BLaER1 treated with 17β-estradiol and CSF1 and Interleukin-3, amounts not matched to agents 10 nM and 100 nM (cell line): Measurements from ENCODE around the gene SLC37A1.

Source experiments
- H3K27ac ChIP-seq, 11 experiments: shearing (Covaris generic); formaldehyde crosslinking; 2 replicates each; pipeline ENCODE4 v1.8.1; 2022
- H3K27me3 ChIP-seq, 11 experiments: shearing (Covaris generic); formaldehyde crosslinking; 2 replicates each; pipeline ENCODE4 v1.8.1; 2022
- H3K36me3 ChIP-seq, 11 experiments: shearing (Covaris generic); formaldehyde crosslinking; 2 replicates each; pipeline ENCODE4 v1.8.1; 2022
- H3K4me1 ChIP-seq, 10 experiments: shearing (Covaris generic); formaldehyde crosslinking; 2 replicates each; pipeline ENCODE4 v1.8.1; 2022
- H3K4me2 ChIP-seq, 11 experiments: shearing (Covaris generic); formaldehyde crosslinking; 2 replicates each; pipeline ENCODE4 v1.8.1; 2022
- H3K4me3 ChIP-seq, 10 experiments: shearing (Covaris generic); formaldehyde crosslinking; 2 replicates each; pipeline ENCODE4 v1.8.1; 2022
- H3K9ac ChIP-seq, 11 experiments: shearing (Covaris generic); formaldehyde crosslinking; 2 replicates each; pipeline ENCODE4 v1.8.1; 2022
- H3K9me3 ChIP-seq, 11 experiments: shearing (Covaris generic); formaldehyde crosslinking; replicated peaks in 1 of 11; 2 replicates each; pipeline ENCODE4 v1.8.1; 2022
- H4K20me1 ChIP-seq, 11 experiments: shearing (Covaris generic); formaldehyde crosslinking; 2 replicates each; pipeline ENCODE4 v1.8.1; 2022
- Cebpa-rat ChIP-seq, 11 experiments: shearing (Covaris generic); IDR thresholded peaks; 2 replicates each; pipeline ENCODE4 v1.8.1; 2022

Gene SLC37A1

DNA sequence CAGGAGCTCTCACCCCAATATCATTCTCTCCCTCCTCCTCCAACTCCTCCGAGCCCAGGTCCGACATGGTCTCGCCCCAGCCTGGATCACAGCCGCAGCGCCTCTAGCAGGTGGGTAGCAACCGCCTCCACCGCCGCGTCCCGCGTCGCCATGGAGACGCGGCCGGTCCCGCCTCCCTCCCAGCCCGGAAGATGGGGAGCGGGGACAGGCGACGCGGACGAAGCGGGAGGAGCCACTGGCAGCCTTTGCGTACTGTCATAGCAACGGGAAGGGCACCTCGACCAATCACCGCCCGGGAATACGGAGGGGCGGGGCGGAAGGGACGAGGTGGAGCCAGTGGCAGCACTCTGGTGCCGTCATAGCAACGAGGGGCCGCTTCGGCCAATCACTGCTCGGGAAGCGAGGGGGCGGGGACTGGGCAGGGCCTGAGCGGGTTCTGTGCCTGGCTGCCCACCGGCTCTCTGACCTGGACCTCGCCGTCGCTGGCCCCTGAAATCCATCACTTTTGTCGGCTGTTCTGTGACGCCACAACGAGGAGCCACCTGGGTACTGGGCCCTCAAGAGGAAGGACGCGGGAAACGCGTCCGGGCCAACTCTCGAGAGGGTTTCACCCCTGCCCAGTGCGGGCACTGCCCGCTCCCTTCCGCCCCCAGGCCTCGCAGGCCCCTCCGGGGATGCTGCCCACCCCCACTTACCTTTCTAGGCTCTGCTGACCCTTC lies 17.4 kb upstream of the SLC37A1 start, which contains the start of gene RSPH1:
TSS of gene RSPH1 (minus strand) at position 105 of the 719 bp plus-strand sequence. CDS start at position 67, 38 bp downstream.
- Histone ChIP-seq H3K27me3 (peaks cover 0 to 8% (median 0%) of the 10 kb centered on the region in 11 experiments; a peak in 1 of 22 replicates), H3K9ac (peak within 1 kb of the TSS; percentile 60 to 82 (median 78)), H3K4me1 (peaks cover 4 to 24% (median 19%) of the 10 kb centered on the region in 10 experiments; a peak in 19 of 20 replicates), H3K36me3 (no peaks in the 10 kb centered on the region), H3K4me2 (peak within 1 kb of the TSS; percentile 85 to 99 (median 95)), H3K9me3 (no peaks in the 10 kb centered on the region), H4K20me1 (peaks cover 0 to 3% (median 0%) of the 10 kb centered on the region in 11 experiments; a peak in 1 of 22 replicates), H3K4me3 (peak within 1 kb of the TSS; percentile 62 to 76 (median 65)), H3K27ac (peak within 1 kb of the TSS; percentile 42 to 74 (median 59); a peak in 21 of 22 replicates)
- TF ChIP-seq Cebpa-rat (IDR thresholded peaks at IDR 0.05) = no peak

DNA sequence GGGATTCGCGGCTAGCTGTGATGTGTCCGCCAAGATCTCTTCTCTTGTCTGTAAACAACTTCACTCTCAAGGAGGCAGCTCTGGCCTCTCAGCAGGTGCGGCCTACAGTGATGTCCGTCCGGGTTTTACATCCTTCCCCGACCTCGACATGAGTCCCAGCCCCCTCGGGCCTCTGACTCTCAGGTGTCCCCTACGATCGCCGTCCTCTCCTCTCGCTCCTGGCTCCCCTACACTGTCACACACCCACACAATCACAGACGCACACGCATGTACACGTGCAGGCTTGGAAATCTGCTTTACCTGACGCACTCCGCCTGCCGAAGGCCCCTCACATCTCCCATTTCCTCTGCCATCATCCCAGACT lies 16.8 kb upstream of the SLC37A1 start:
- H3K27ac ChIP-seq = peak overlapping the region; percentile 42 to 74 (median 59); a peak in 21 of 22 replicates
- TF ChIP-seq Cebpa-rat (IDR thresholded peaks at IDR 0.05) = no peak

DNA sequence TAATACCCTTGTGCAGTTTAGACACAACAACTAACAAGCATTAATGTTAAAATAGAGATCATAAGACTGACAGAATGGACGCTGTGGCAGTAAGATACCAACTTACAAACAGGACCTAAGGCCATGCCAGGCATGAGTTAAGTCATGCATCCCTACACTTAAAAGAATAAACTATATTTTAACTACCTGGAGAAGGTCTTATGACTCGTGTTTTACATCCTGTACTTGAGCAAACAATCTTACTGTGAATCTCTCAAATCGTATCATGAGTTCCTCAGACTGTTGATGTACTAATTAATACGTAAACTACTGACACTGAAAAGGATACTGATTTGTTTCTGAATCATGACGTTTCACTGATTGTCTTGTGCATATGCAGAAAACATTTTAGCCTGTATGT lies 15.6 kb upstream of the SLC37A1 start:
- Histone ChIP-seq H3K9ac (no peak overlapping the region), H3K4me1 (peaks cover 5 to 16% (median 14%) of the 10 kb centered on the region in 10 experiments), H3K4me2 (no peak overlapping the region), H3K27ac (no peak overlapping the region), H3K9me3 (no peaks in the 10 kb centered on the region), H4K20me1 (peaks cover 0 to 3% (median 0%) of the 10 kb centered on the region in 11 experiments; a peak in 1 of 22 replicates), H3K27me3 (no peaks in the 10 kb centered on the region; a peak in 1 of 22 replicates), H3K4me3 (no peak overlapping the region), H3K36me3 (no peaks in the 10 kb centered on the region)
- no peak for TF ChIP-seq Cebpa-rat (IDR thresholded peaks at IDR 0.05)

More for the DNA sequence above, 16.8 kb upstream of the SLC37A1 start:
- Histone ChIP-seq H3K4me1 (peaks cover 4 to 23% (median 19%) of the 10 kb centered on the region in 10 experiments; a peak in 19 of 20 replicates), H3K9ac (peak overlapping the region; percentile 60 to 82 (median 78)), H3K27me3 (peaks cover 0 to 5% (median 0%) of the 10 kb centered on the region in 11 experiments; a peak in 1 of 22 replicates), H3K36me3 (no peaks in the 10 kb centered on the region), H3K9me3 (no peaks in the 10 kb centered on the region), H3K4me3 (peak overlapping the region; percentile 62 to 76 (median 65)), H3K4me2 (peak overlapping the region; percentile 85 to 99 (median 93)), H4K20me1 (peaks cover 0 to 3% (median 0%) of the 10 kb centered on the region in 11 experiments; a peak in 1 of 22 replicates)

DNA sequence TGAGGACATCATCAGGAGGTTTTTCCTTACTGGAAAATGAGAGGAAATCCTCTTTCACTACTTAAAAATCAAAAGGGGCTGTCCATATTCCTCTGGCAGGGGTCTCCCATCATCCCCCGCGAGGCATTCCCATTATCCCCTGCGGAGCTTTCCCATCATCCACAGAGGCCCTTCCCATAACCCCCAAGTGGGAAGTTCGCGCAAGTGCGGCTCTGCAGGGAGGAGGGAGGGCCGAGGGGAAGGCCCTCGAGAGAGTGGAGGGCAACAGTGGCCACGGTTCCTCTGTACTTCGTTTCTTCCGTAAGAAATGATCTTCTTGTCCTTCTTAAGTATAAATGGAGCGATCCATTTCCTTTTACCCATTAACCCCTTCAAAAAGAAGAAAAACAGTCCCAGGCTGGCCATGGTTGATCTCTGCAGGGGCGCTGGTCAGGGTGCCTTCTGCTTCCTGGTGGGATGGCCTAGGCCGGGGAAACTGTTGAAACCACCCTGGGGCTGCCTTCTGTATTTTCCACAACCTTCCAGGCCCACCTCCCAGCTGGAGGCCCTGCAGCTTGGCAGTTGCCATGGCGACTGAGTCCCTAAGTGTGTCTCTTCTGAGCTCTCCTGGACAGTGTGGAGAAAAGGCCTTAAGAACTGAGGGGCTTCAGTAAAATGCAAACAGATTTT lies 14.1 kb upstream of the SLC37A1 start:
- Histone ChIP-seq H3K36me3 (no peaks in the 10 kb centered on the region), H3K27ac (no peak overlapping the region), H3K9me3 (no peaks in the 10 kb centered on the region), H3K4me2 (no peak overlapping the region), H3K4me1 (peaks cover 20 to 32% (median 29%) of the 10 kb centered on the region in 10 experiments), H3K9ac (no peak overlapping the region), H4K20me1 (peaks cover 0 to 3% (median 0%) of the 10 kb centered on the region in 11 experiments; a peak in 1 of 22 replicates), H3K27me3 (no peaks in the 10 kb centered on the region; a peak in 1 of 22 replicates), H3K4me3 (no peak overlapping the region)
- TF ChIP-seq Cebpa-rat (IDR thresholded peaks at IDR 0.05) = no peak

DNA sequence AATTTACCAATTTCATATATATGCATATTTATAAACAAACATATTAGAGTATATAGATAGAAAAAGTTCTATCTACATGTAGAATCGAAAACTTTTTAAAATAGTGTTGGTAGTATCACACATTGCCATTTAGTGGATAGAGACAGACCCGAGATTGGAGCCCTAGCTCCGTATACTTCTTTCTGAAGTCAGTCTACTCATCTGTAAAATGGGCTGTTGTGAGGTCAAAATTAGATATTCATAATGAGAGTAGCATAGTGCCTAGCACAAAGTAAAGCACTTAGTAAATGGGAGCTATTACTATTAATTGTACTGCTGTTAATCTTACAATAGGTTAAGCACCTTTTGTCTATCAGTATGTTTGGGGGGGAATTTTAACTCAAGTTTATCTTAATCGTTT lies 13.4 kb upstream of the SLC37A1 start:
- Histone ChIP-seq H3K27me3 (no peaks in the 10 kb centered on the region), H3K9me3 (no peaks in the 10 kb centered on the region), H3K9ac (no peak overlapping the region), H3K36me3 (no peaks in the 10 kb centered on the region), H3K27ac (no peak overlapping the region), H4K20me1 (peaks cover 0 to 3% (median 0%) of the 10 kb centered on the region in 11 experiments; a peak in 1 of 22 replicates), H3K4me3 (no peak overlapping the region), H3K4me1 (peaks cover 27 to 38% (median 35%) of the 10 kb centered on the region in 10 experiments), H3K4me2 (no peak overlapping the region)
- no peak for TF ChIP-seq Cebpa-rat (IDR thresholded peaks at IDR 0.05)

DNA sequence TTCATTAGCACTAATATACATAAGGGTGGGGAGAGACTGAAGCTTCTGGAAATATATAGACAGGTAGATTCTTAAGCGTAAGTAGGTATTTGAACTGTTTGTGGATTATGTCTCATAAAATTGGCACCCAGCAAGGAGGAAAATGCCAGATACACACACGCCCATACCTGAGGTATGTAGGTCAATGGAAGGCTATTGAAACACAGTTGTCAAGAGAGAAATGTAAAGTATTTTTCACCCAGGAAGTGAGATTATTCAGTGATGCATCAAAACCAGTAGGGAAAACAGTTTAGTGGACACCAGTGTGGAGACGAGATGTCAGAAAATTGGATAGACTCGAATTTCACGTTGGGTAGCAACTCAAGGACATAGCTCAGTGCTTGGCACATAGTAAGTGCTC lies 12.9 kb upstream of the SLC37A1 start:
- Histone ChIP-seq H3K36me3 (no peaks in the 10 kb centered on the region), H3K27ac (no peak overlapping the region), H3K4me3 (no peak overlapping the region), H3K4me1 (peaks cover 26 to 36% (median 33%) of the 10 kb centered on the region in 10 experiments), H4K20me1 (no peaks in the 10 kb centered on the region; a peak in 1 of 22 replicates), H3K9me3 (no peaks in the 10 kb centered on the region), H3K27me3 (no peaks in the 10 kb centered on the region), H3K9ac (no peak overlapping the region), H3K4me2 (no peak overlapping the region)
- no peak for TF ChIP-seq Cebpa-rat (IDR thresholded peaks at IDR 0.05)

DNA sequence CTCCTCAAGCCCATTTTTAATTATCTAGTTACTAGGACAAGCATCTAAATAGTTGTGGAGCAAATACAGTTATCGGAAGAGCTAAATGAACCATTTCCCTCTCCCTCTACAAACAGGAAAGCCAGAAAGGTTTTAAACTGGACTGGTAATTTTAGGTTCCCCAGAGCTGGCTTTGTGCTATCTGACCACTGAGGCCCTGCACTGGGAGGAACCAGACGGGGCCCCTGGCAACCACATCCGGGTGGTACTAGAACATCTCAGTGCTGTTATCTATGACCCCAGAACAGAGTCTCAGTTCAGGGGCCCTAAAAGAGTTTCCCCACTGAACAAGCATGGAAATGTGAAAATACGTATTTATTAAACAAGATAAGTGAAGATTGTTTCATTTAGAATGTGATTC lies 9.9 kb upstream of the SLC37A1 start:
- Histone ChIP-seq H3K27ac (peak overlapping the region in 1 of 11 experiments; percentile 2; a peak in 2 of 22 replicates), H3K9me3 (no peaks in the 10 kb centered on the region), H3K9ac (peak overlapping the region in 2 of 11 experiments; percentile 6 to 7; a peak in 2 of 22 replicates), H3K36me3 (no peaks in the 10 kb centered on the region), H3K4me2 (peak overlapping the region; percentile 50 to 82 (median 76)), H3K4me1 (peaks cover 21 to 26% (median 24%) of the 10 kb centered on the region in 10 experiments), H3K4me3 (no peak overlapping the region), H4K20me1 (no peaks in the 10 kb centered on the region), H3K27me3 (0 out of 22 replicates have a peak, but pooled peaks cover 0 to 3% (median 0%) of the 10 kb centered on the region in 11 experiments)
- TF ChIP-seq Cebpa-rat (IDR thresholded peaks at IDR 0.05) = no peak

DNA sequence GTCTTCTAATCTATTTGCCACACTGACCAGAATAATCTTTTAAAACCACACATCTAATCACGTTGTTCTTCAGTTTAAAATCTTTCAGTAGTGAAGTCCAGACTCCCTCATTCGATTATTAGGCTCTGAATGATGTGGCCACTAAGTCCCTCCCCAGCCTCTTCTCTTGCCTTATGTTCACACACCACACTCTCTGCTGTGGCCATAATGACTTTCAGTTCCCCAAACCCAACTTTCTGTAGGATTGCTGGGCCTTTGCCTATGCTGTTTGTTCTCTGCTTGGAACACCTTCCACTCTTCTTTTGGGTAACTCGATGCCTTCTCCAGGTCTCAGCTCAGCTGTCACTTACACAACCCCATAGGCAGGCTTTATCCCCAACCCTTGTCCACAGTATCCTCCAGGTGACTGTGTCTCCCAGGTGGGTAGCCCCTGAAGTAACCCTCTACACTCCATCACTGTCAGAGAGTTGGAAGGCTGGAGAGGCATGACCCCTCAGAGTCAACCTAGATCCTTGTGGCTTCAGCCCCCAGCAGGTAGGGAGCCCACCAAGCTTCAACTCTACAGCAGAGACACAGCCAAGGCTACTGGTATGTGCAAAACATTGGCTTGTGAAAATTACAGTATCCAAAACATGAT lies 8.4 kb upstream of the SLC37A1 start:
- no peaks in the 10 kb centered on the region for H3K36me3 ChIP-seq
- peaks cover 21 to 29% (median 24%) of the 10 kb centered on the region in 10 experiments for H3K4me1 ChIP-seq
- H4K20me1 ChIP-seq = no peaks in the 10 kb centered on the region
- 0 out of 22 replicates have a peak, but pooled peaks cover 0 to 3% (median 0%) of the 10 kb centered on the region in 11 experiments for H3K27me3 ChIP-seq
- peak overlapping the region; percentile 0 to 78 (median 53); a peak in 17 of 22 replicates for H3K4me2 ChIP-seq
- no peaks in the 10 kb centered on the region for H3K9me3 ChIP-seq
- H3K4me3 ChIP-seq = no peak overlapping the region
- no peak overlapping the region for H3K9ac ChIP-seq
- TF ChIP-seq Cebpa-rat (IDR thresholded peaks at IDR 0.05) = no peak
- H3K27ac ChIP-seq = no peak overlapping the region
